Esophagus squamous epithelium (tissue), 4 donors: ENCODE data around the gene FAM227A.

Experiments used
- POLR2A ChIP-seq, 4 donors: fragments of 450-650 bp; IDR thresholded peaks; one replicate each; pipeline ENCODE4 v1.6.1; 2017; ENCODE audit warnings: antibody characterized with exemption in 4 of 4, mild to moderate bottlenecking in 4 of 4, moderate library complexity in 3 of 4
- TF ChIP-seq, protein P1 (sequence below), 6 experiments: fragments of 450-650 bp in 4 of 6; fragments of 200-600 bp in 2 of 6; sonication (generic) in 2 of 6; IDR thresholded peaks; one replicate each; pipeline ENCODE4 v1.5.1; 2016 to 2019; ENCODE audit warnings: antibody characterized with exemption in 6 of 6, mild to moderate bottlenecking in 4 of 6, moderate library complexity in 4 of 6

DNA sequence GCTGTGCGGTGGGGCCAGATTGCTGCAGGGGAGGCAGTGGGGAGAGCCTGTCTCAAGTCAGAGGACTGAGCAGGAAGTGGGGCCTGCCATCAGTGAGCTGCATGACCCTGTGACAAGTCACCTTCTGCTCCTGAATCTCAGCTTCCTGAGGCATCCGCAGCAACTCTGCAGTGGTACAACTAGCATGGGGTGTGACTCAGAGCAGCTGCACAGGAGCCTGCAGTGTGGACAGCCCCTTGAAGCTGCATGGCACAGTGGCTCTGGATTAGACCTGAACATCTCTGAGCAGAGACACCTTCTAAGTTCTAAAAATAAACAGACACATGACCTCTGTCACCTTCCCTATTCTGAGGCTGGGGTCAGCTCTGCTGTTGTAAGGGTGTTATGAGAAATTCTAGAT is 18.0 kb downstream of the FAM227A start:
- TF ChIP-seq, protein P1, sequence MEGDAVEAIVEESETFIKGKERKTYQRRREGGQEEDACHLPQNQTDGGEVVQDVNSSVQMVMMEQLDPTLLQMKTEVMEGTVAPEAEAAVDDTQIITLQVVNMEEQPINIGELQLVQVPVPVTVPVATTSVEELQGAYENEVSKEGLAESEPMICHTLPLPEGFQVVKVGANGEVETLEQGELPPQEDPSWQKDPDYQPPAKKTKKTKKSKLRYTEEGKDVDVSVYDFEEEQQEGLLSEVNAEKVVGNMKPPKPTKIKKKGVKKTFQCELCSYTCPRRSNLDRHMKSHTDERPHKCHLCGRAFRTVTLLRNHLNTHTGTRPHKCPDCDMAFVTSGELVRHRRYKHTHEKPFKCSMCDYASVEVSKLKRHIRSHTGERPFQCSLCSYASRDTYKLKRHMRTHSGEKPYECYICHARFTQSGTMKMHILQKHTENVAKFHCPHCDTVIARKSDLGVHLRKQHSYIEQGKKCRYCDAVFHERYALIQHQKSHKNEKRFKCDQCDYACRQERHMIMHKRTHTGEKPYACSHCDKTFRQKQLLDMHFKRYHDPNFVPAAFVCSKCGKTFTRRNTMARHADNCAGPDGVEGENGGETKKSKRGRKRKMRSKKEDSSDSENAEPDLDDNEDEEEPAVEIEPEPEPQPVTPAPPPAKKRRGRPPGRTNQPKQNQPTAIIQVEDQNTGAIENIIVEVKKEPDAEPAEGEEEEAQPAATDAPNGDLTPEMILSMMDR (IDR thresholded peaks at IDR 0.05) = no peak
- TF ChIP-seq POLR2A (IDR thresholded peaks at IDR 0.05) = no peak
